A172 (cell line): ENCODE data around the gene C17orf107. TPM values are rescaled to one million over a fixed set of nuclear protein-coding genes. Genes with fewer than 3 reads are reported as not detected.

Experiments used
- DNase-seq: peaks from one replicate; pipeline ENCODE4 v3.0.0-alpha.2; 2015; ENCODE audit warnings: low spot score
- total RNA-seq: library from RNA; depleted of rRNA; stranded (reverse); fragments of >200 nt; shearing (Covaris generic); gene quantifications from 2 replicates; pipeline ENCODE4 v1.2.3, GENCODE V29; 2014

The C17orf107 gene
- total RNA-seq, 1 experiment from 2014 or later: 0.07 TPM

GRCh38 chr17:4872786-4873185 lies 26.6 kb upstream of the C17orf107 start:
- no peak for DNase-seq

- no peak for DNase-seq
These were observed 22.2 kb upstream of the C17orf107 start for GRCh38 chr17:4877089-4877488.

GRCh38 chr17:4879601-4880000 lies 19.7 kb upstream of the C17orf107 start:
- DNase-seq: no peak

GRCh38 chr17:4880857-4881256 lies 18.5 kb upstream of the C17orf107 start:
- no peak for DNase-seq

GRCh38 chr17:4881761-4882555 lies 17.4 kb upstream of the C17orf107 start:
- DNase-seq: peak; percentile 55

- DNase-seq: no peak
These were observed 14.8 kb upstream of the C17orf107 start for GRCh38 chr17:4884489-4884888.

- no peak for DNase-seq
These were observed 12.5 kb upstream of the C17orf107 start for GRCh38 chr17:4886830-4887229.

GRCh38 chr17:4887581-4887980 lies 11.8 kb upstream of the C17orf107 start:
- no peak for DNase-seq

GRCh38 chr17:4891411-4892410 lies 7.6 kb upstream of the C17orf107 start:
- no peak for DNase-seq

GRCh38 chr17:4892499-4893221 lies 6.7 kb upstream of the C17orf107 start:
- no peak for DNase-seq

GRCh38 chr17:4893272-4893671 lies 6.1 kb upstream of the C17orf107 start:
- DNase-seq: no peak

GRCh38 chr17:4893721-4894560 lies 5.4 kb upstream of the C17orf107 start:
- DNase-seq: no peak

GRCh38 chr17:4895121-4895520 lies 4.2 kb upstream of the C17orf107 start:
- no peak for DNase-seq

GRCh38 chr17:4895657-4896331 lies 3.5 kb upstream of the C17orf107 start:
- DNase-seq: no peak

GRCh38 chr17:4896332-4897197 lies 2.8 kb upstream of the C17orf107 start:
- DNase-seq: no peak

- no peak for DNase-seq
These were observed 2.1 kb upstream of the C17orf107 start for GRCh38 chr17:4897198-4897687.

GRCh38 chr17:4897785-4898184 lies 1.6 kb upstream of the C17orf107 start:
- DNase-seq: no peak

GRCh38 chr17:4898351-4898750 lies 985 bp upstream of the C17orf107 start:
- no peak for DNase-seq

- no peak for DNase-seq
These were observed 409 bp upstream of the C17orf107 start for GRCh38 chr17:4898927-4899326.
